Breast epithelium (tissue), 4 donors: Measurements from ENCODE around the gene FHAD1. TPM values are rescaled to one million over a fixed set of nuclear protein-coding genes. Genes with fewer than 3 reads are reported as not detected.

Source experiments
- DNase-seq, 2 donors: peaks; one replicate each; pipeline ENCODE4 v3.0.0-alpha.2; 2019; ENCODE audit warnings: low spot score in 2 of 2
- H3K27ac ChIP-seq, 2 donors: fragments of 200-600 bp; sonication (generic) in 1 of 2; one replicate each; pipeline ENCODE4 v1.5.1; 2016 to 2019; ENCODE audit warnings: mild to moderate bottlenecking in 1 of 2
- H3K27me3 ChIP-seq, 2 donors: fragments of 200-600 bp; sonication (generic) in 1 of 2; one replicate each; pipeline versions ENCODE4 v1.5.1 to v1.6.0; 2017 to 2019; ENCODE audit warnings: control low read depth in 1 of 2, mild to moderate bottlenecking in 1 of 2
- H3K36me3 ChIP-seq: fragments of 200-600 bp; one replicate; pipeline ENCODE4 v1.5.1; 2019
- H3K4me1 ChIP-seq, 2 donors: fragments of 200-600 bp; sonication (generic); one replicate each; pipeline ENCODE4 v1.5.1; 2016 to 2019; ENCODE audit warnings: control low read depth in 1 of 2
- H3K4me3 ChIP-seq, 3 donors: fragments of 200-600 bp; sonication (generic); 1 replicate in 2 of 3; 2 replicates in 1 of 3; pipeline ENCODE4 v1.5.1; 2016 to 2019; ENCODE audit warnings: mild to moderate bottlenecking in 3 of 3, moderate library complexity in 2 of 3
- H3K9me3 ChIP-seq, 2 donors: fragments of 200-600 bp; sonication (generic) in 1 of 2; one replicate each; pipeline ENCODE4 v1.5.1; 2016 to 2019; ENCODE audit warnings: control low read depth in 1 of 2
- POLR2A ChIP-seq: fragments of 450-650 bp; IDR thresholded peaks from one replicate; pipeline ENCODE4 v1.6.1; 2016; ENCODE audit warnings: antibody characterized with exemption, mild to moderate bottlenecking, moderate library complexity
- POLR2AphosphoS5 ChIP-seq, 3 donors: sonication (generic); formaldehyde crosslinking; IDR thresholded peaks; one replicate each; pipeline ENCODE4 v1.6.1; 2017; ENCODE audit warnings: antibody characterized with exemption in 3 of 3
- intact Hi-C: fragments of 100-400 bp; cut with DNase I; formaldehyde crosslinking; loops from one replicate; pipeline ENCODE4 v1.15.1; 2023; ENCODE audit warnings: low total_unique reads
- total RNA-seq, 3 donors: library from RNA; depleted of rRNA; stranded (reverse); fragments of >200 nt; gene quantifications; one replicate each; pipeline ENCODE4 v1.1.0, GENCODE V29; 2016
- TF ChIP-seq, protein P1 (sequence below), 3 donors: fragments of 450-650 bp; IDR thresholded peaks; one replicate each; pipeline ENCODE4 v1.5.1; 2016 to 2017; ENCODE audit warnings: antibody characterized with exemption in 3 of 3, mild to moderate bottlenecking in 3 of 3, moderate library complexity in 3 of 3

Gene FHAD1
- total RNA-seq, 3 donors from 2014 or later = 1.0 to 2.3 TPM; not detected in 1

DNA sequence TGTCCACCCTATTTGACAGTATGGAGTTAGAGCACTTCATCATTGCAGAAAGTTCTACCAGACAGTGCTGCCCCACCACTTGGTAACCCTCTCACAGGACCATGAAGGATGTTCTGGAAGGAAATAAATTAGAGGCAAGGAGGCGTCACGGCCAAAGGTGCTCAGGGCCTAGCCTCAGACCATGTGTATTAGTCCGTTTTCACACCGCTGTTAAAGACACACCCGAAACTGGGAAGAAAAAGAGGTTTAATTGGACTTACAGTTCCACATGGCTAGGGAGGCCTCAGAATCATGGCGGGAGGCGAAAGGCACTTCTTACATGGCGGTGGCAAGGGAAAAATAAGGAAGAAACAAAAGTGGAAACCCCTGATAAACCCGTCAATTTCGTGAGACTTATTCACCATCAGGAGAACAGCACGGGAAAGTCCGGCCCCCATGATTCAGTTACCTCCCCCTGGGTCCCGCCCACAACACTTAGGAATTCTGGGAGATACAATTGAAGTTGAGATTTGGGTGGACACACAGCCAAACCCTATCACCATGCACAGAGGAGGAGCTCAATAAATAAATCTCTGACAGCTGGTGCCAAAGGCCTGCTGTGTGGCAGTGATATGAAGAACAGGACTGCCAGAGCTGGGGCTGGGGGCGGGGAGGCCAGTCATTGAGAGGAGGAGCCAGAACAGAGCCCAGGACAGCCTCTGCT, 75.8 kb downstream of the FHAD1 start:
- no peak for DNase-seq
- no peak overlapping the region for H3K27ac ChIP-seq
- intact Hi-C loops = no loop called here

DNA sequence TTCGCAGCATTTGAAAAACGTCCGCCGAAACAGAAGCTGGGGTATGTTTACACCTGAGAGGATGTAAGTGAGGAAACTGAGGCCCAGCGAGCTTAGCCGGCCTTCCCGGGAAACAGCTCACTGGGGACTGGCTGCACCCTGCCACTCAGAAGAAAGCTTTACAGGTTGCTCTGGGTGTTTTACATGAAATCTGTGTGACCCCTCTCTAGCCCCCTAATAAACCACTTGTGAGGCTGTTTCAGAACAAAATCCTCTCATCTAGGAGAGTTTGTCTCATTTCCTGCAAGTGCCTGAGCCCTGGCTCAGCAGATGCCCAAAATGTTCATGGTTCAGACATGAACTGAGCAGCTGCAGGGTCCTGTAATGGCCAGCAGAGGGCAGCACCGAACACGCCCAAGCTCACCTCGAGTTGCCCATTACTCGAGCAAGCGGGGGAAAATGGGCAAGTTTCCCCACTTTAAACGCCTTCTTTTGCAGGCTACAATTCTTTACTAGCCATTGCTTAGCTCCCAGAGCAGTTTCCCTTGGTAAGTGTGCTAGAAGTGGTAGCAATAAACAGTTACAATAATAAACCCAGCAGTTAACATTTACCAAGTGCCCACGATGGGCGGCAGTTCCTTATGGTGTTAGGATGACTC, 76.4 kb downstream of the FHAD1 start:
- H3K9me3 ChIP-seq = peaks cover 0 to 5% of the 10 kb centered on the region in 2 donors
- TF ChIP-seq, protein P1, sequence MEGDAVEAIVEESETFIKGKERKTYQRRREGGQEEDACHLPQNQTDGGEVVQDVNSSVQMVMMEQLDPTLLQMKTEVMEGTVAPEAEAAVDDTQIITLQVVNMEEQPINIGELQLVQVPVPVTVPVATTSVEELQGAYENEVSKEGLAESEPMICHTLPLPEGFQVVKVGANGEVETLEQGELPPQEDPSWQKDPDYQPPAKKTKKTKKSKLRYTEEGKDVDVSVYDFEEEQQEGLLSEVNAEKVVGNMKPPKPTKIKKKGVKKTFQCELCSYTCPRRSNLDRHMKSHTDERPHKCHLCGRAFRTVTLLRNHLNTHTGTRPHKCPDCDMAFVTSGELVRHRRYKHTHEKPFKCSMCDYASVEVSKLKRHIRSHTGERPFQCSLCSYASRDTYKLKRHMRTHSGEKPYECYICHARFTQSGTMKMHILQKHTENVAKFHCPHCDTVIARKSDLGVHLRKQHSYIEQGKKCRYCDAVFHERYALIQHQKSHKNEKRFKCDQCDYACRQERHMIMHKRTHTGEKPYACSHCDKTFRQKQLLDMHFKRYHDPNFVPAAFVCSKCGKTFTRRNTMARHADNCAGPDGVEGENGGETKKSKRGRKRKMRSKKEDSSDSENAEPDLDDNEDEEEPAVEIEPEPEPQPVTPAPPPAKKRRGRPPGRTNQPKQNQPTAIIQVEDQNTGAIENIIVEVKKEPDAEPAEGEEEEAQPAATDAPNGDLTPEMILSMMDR (IDR thresholded peaks at IDR 0.05) = peak; percentile 88 to 94 (median 93)
- no peak for TF ChIP-seq POLR2A
- no peak for TF ChIP-seq POLR2AphosphoS5 (IDR thresholded peaks at IDR 0.05)
- no peak overlapping the region for H3K27ac ChIP-seq
- peak; percentile 60 to 74 for DNase-seq
- intact Hi-C loops = no loop called here
- no peaks in the 10 kb centered on the region for H3K4me1 ChIP-seq
- H3K36me3 ChIP-seq = no peaks in the 10 kb centered on the region
- H3K4me3 ChIP-seq = no peak overlapping the region
- H3K27me3 ChIP-seq = no peaks in the 10 kb centered on the region

More for the DNA sequence above, 75.8 kb downstream of the FHAD1 start:
- no peak overlapping the region for H3K4me3 ChIP-seq
- no peaks in the 10 kb centered on the region for H3K4me1 ChIP-seq
- peaks cover 0 to 5% of the 10 kb centered on the region in 2 donors for H3K9me3 ChIP-seq
- H3K36me3 ChIP-seq = no peaks in the 10 kb centered on the region
- no peak for TF ChIP-seq POLR2AphosphoS5 (IDR thresholded peaks at IDR 0.05)
- no peak for TF ChIP-seq POLR2A
- TF ChIP-seq, protein P1 (IDR thresholded peaks at IDR 0.05) = no peak
- no peaks in the 10 kb centered on the region for H3K27me3 ChIP-seq

DNA sequence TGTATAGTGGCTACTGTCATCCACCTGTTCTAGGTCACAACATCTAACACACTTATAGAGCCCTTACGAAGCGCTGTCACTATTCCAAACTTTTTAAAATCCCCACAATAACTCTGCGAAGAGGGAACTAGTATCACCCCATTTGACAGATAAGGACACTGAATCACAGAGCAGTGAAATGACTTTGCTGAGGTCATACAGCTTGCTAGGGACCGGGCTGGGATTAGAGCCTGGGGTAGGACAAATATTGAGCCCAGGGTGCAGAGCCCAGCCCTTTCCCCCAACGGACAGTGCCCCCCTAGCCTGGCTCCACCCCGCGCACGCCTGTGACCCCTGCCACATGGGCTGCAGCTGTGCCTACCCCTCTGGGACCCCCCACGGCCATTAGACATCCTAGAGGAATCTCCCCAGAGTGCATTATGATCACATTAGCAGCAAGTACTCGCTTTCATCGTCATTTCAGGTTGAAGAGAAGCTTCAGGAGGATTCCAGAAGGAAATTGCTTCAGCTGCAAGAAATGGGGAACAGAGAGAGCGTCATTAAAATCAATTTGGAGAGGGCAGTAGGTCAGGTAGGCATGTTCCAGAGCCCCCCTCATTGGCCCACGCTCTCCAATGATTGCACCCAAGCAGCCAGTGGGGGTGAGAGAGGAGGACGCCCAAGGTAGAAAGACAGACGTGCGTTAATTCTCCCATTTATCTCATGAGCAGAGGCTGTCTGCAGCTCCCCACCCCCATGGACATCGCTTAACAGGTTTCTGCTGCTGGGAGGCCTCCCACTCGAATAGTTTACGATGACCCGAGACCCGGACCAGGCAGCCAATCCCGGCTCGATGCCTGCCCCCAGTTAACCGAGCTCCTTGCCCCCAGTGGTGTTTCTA, 77.2 kb downstream of the FHAD1 start:
- Histone ChIP-seq H3K27me3 (no peaks in the 10 kb centered on the region), H3K27ac (no peak overlapping the region), H3K9me3 (peaks cover 0 to 5% of the 10 kb centered on the region in 2 donors), H3K4me3 (no peak overlapping the region), H3K36me3 (no peaks in the 10 kb centered on the region), H3K4me1 (no peaks in the 10 kb centered on the region)
- intact Hi-C loops = no loop called here
- TF ChIP-seq, protein P1 (IDR thresholded peaks at IDR 0.05) = no peak
- DNase-seq = no peak

DNA sequence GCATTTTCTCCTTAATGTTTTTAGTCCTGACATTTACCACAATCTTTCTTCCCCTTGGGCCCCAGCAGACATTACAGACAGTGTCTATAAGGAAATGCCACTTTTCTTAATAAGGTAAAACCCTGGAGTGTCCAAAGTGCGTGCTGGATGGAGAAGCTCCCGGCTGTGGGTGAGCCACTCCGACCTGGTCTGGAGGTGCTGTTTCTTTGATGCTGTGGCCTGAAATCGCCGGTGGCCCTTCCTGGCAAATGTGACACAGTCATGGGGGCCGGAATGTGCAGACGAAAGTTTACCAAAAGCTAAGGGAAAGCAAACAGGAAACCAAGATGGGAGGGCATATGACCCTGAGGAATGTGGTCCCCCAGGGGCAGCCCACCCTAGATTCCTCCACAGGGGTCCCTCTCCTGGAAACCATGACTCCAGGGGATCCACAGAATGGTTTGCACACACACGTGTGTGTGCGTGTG, 77.9 kb downstream of the FHAD1 start:
- Histone ChIP-seq H3K9me3 (peaks cover 0 to 2% of the 10 kb centered on the region in 2 donors), H3K27me3 (no peaks in the 10 kb centered on the region), H3K36me3 (no peaks in the 10 kb centered on the region), H3K4me1 (no peaks in the 10 kb centered on the region), H3K27ac (no peak overlapping the region), H3K4me3 (no peak overlapping the region)
- no peak for DNase-seq
- intact Hi-C loops = loop anchor here (5.0 kb wide), 1 partner anchor 112 kb away; the partner anchor contains the start of gene CTRC
- no peak for TF ChIP-seq POLR2A
- TF ChIP-seq, protein P1 (IDR thresholded peaks at IDR 0.05) = no peak
- TF ChIP-seq POLR2AphosphoS5 (IDR thresholded peaks at IDR 0.05) = no peak
